NCI-H2107 treated with DMSO at 0.1 percent for 48 hours (cell line): ENCODE data around the gene POU3F2.
A peak's percentile ranks its signal among the peaks of the same experiment; 100 is the strongest.

Experiments used
- DNase-seq: peaks from one replicate; lab custom pipeline; 2025; ENCODE audit not compliant: unreplicated experiment; lab: John Stamatoyannopoulos, UW

Gene POU3F2

DNA sequence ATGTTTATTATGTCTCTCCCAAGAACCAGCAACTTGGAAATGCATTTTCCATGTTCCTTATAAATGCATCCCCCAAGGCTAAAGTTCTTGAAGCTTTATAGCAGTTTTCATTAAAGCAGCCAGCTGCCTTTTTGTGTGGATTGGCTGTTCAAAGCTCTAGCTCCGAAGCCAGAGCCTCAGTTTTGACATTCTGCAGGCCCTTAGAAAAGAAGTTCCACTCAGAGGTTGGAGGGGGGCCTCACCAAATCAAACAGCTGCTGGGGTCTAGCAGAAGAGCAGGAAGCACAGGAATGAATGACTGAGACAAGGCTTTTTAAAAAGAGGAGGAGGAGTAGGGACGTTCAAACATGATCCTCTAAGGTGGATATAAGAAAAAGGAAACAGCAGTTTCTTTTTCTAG is 4.2 kb upstream of the POU3F2 start:
- DNase-seq = no peak

DNA sequence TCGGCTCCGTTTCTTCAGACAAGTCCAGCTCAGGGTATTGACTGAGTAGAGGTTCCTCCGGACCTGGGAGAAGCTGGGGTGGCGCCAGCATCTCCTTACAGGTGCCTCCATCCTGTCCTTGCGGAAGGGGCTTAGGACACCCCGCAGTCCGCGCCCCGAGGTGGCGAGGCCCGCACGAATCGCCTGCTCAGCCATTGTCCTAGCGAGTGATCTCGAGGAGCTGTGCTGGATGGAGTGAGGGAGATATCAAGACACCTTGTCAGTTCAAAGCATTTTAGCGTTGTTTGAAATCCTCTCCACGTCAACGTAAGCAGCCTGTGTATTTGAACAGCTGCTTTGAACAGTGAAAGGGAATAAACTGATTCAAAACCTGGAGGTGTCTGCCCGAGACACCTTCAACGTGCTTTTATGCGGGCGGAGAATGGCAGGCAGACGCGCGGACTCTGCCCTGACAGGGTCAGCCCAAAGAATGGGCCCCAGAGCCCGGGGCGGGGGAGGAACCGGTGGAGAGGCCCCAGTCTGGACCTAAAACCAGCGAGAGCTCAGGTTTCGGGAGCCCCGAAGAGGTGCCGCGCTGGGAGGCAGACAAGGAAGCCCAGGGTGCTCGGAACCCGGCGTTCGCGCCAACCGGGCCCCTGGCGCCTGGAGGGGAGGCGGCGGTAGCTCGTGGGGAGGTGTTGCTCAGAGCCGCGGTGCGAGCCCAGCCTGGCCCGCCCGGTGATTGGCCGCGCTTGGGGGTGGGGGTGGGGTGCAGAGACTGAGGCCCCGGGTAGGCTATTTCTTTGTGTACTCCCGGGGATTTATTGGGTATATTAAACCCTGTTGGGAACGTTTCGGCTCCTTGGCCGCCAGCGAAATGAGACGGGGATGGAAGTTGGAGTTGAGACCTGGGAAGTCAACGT is 3.1 kb upstream of the POU3F2 start:
- no peak for DNase-seq

DNA sequence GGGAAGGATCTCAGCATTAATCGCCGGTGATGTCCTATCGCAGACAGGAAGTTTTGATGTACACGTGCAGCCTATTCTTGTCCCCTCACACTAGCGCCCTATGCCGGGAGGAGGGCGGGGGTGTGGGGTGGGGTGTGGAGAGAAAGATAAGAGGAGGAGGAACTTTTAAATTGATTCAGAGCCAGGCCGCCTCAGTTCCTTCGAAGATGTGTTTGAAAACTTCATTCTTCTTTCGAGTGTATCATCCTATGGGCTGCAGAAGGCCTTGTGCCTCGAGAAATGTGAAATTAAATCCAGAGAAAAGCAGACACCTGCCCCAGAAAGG is 2.5 kb upstream of the POU3F2 start:
- DNase-seq = no peak

DNA sequence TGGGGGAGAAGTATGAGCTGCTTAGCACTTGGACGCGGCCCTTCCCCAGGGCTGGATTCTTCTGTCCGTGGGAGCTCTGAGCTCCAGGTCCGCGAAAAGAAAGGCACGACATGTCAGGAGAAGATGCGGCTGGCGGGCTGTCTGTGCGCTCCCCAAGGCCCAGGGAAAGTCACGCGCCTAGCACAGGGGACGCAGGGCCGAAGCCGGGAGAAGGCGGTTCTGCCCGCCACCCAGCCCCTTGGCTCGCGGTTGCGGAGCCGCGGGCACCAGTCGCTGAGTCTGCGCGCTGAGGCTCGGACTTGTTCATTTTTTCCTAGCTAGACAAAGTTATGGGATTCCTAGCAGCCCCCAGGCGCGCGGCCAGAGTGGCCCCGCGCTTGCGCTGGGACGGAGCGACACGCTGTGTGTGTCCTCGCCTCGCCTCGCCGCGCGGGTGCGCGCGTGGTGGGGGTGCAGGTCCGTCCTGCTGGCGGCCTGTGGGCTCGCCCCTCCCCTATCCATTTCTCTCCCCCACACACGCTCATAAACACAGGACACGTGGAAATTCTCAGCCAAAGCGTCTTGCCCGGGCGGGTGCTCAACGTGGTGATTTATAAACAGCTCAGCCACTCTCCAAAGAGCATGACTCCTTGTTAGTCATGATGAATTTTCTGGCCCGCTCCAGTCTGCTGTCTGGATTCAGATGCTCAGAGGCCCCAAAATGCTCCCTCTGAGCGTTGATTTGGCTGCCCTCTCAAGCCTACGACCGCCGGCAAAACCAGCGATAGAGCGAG is 1.9 kb upstream of the POU3F2 start:
- DNase-seq = no peak

GRCh38 chr6:98833057-98833306 is 1.4 kb upstream of the POU3F2 start:
- no peak for DNase-seq

GRCh38 chr6:98833307-98834059 is 891 bp upstream of the POU3F2 start:
- DNase-seq = peak; percentile 81

- peak; percentile 28 for DNase-seq
These were observed 1.0 kb downstream of the POU3F2 start for GRCh38 chr6:98835149-98836024.

DNA sequence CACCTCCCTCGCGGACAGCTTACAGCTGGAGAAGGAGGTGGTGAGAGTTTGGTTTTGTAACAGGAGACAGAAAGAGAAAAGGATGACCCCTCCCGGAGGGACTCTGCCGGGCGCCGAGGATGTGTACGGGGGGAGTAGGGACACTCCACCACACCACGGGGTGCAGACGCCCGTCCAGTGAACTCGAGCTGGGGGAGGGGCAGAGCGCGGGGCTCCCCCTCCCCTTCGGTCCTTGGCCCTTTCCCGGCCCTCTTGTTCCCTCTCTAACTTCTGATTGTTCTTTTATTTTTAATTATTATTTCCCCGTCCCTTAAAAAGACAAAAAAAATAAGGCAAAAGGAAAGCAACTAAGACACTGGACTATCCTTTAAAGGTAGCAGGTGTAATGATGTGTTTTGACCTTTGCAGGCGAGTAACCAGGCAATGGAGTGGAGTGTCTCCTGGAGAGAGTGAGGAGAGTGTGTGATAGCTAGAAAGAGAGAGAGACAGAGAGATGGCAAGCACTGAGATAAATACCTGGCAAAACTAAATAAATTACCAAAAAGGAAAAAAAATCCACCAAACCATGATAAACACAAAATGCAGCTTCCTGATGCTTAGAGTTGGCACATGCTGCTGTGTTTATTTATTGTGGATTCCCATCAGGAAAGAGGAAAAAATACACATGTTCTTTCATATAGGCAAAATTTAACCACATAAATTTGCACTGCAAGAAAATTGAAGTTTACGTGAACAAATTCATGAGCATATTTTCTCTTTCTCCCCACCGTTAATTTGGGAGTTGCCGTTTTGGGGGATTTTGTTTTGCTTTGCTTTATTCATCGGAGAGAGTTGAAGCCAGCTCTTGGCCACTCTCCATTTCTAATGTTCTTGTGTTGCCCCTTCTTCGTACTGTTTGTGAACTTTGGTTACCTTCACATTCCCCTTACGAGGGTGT is 1.9 kb downstream of the POU3F2 start:
- peak; percentile 71 for DNase-seq

- peak; percentile 42 for DNase-seq
These were observed 2.9 kb downstream of the POU3F2 start for GRCh38 chr6:98836962-98837944.

- no peak for DNase-seq
These were observed 3.7 kb downstream of the POU3F2 start for GRCh38 chr6:98838032-98838431.

GRCh38 chr6:98838975-98839374 is 4.6 kb downstream of the POU3F2 start:
- DNase-seq = no peak

GRCh38 chr6:98839781-98840361 is 5.5 kb downstream of the POU3F2 start:
- DNase-seq = no peak

- DNase-seq = no peak
These were observed 6.0 kb downstream of the POU3F2 start for GRCh38 chr6:98840385-98840784.

- no peak for DNase-seq
These were observed 6.7 kb downstream of the POU3F2 start for GRCh38 chr6:98840996-98841513.

DNA sequence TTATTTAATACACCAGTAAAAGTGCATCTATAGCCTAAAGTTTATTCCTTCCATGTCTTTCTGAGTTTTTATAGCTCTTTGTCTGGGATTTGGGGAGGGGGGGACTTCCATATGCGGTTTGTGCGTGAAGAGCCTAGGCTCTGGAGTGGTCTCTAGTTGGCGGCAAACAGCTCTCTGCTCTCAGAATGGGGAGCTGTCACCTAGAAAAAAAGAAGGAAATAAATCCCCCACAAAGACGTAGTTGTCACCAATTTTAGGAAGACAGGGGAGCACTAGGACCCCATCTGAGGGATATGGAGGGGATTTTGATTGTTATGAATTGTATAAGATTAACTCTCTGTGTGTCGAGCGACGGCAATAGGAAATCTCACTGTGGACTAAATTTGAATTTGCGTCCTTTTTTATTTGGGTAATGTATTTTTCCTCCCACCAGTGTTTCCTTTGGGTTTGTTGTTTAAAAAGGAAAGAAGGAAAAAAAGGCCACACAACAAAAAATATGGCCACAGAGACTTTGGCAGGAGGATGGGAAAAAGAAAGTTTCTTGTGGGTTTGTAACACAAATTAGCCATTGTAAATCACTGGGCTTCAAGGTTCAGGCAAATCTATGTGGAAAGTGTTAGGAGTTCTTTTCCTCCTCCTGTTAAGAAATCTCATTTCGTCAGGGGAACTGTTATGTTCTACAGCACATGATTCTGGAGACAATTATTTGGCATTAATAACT is 7.4 kb downstream of the POU3F2 start:
- DNase-seq = no peak

GRCh38 chr6:98842342-98843180 is 8.2 kb downstream of the POU3F2 start:
- no peak for DNase-seq
